Hepatocyte (in vitro differentiated cells): Measurements from ENCODE around the gene WDR35. TPM values are rescaled to one million over a fixed set of nuclear protein-coding genes. Genes with fewer than 3 reads are reported as not detected.
A peak's percentile ranks its signal among the peaks of the same experiment; 100 is the strongest.

ENCODE experiments used
- DNase-seq: peaks from one replicate; pipeline ENCODE4 v3.0.0-alpha.2; 2016; ENCODE audit warnings: low spot score
- H2AFZ ChIP-seq: fragments of 200-600 bp; sonication (generic); 2 replicates; pipeline ENCODE4 v1.6.0; 2016; ENCODE audit warnings: antibody characterized with exemption, mild to moderate bottlenecking
- H3K27ac ChIP-seq: fragments of 200-600 bp; sonication (generic); 2 replicates; pipeline ENCODE4 v1.5.1; 2016; ENCODE audit warnings: mild to moderate bottlenecking
- H3K27me3 ChIP-seq: fragments of 200-600 bp; sonication (generic); 2 replicates; pipeline ENCODE4 v1.6.1; 2016
- H3K36me3 ChIP-seq: fragments of 200-600 bp; sonication (generic); replicated peaks from 2 replicates; pipeline ENCODE4 v1.5.1; 2016; ENCODE audit warnings: low read depth; ENCODE audit not compliant: insufficient read depth
- H3K4me1 ChIP-seq: fragments of 200-600 bp; sonication (generic); 2 replicates; pipeline ENCODE4 v1.5.1; 2016; ENCODE audit warnings: mild to moderate bottlenecking, moderate library complexity; ENCODE audit not compliant: insufficient read depth
- H3K4me2 ChIP-seq: fragments of 200-600 bp; sonication (generic); 2 replicates; pipeline ENCODE4 v1.6.0; 2016
- H3K4me3 ChIP-seq: fragments of 200-600 bp; sonication (generic); 2 replicates; pipeline ENCODE4 v1.5.1; 2016; ENCODE audit warnings: mild to moderate bottlenecking
- H3K79me2 ChIP-seq: fragments of 200-600 bp; sonication (generic); 2 replicates; pipeline ENCODE4 v1.6.0; 2017; ENCODE audit warnings: mild to moderate bottlenecking
- H3K9me2 ChIP-seq: fragments of 200-600 bp; sonication (generic); replicated peaks from 2 replicates; pipeline ENCODE4 v1.6.0; 2017; ENCODE audit warnings: mild to moderate bottlenecking; ENCODE audit not compliant: insufficient read depth
- H3K9me3 ChIP-seq: fragments of 200-600 bp; sonication (generic); 2 replicates; pipeline ENCODE4 v1.5.1; 2016; ENCODE audit warnings: low read depth, mild to moderate bottlenecking
- H4K20me1 ChIP-seq: fragments of 200-600 bp; sonication (generic); 2 replicates; pipeline ENCODE4 v1.6.0; 2016; ENCODE audit warnings: mild to moderate bottlenecking; ENCODE audit not compliant: insufficient read depth, poor library complexity, severe bottlenecking
- EZH2 ChIP-seq: fragments of 200-600 bp; sonication (generic); IDR thresholded peaks from 2 replicates; pipeline ENCODE4 v1.6.1; 2016; ENCODE audit warnings: antibody characterized with exemption, mild to moderate bottlenecking, borderline replicate concordance
- EZH2phosphoT487 ChIP-seq: fragments of 200-600 bp; sonication (generic); IDR thresholded peaks from one replicate; pipeline ENCODE4 v1.6.1; 2018; ENCODE audit warnings: antibody characterized with exemption, mild to moderate bottlenecking, low read depth, moderate library complexity; ENCODE audit not compliant: unreplicated experiment, severe bottlenecking
- WGBS: methylation state at CpG from one replicate; pipeline ENCODE4 v1.1.6; 2016; ENCODE audit warnings: low lambda C conversion rate; ENCODE audit errors: missing lambda C conversion rate; 5-methylcytosine and 5-hydroxymethylcytosine counted together
- polyA plus RNA-seq: library from polyadenylated mRNA; unstranded; fragments of >200 nt; fragmentation: Nextera tagmentation; extraction: Ambion mirVana; gene quantifications from 2 replicates; pipeline ENCODE4 v1.2.1, GENCODE V29; 2016
- total RNA-seq: library from RNA; depleted of rRNA; stranded (reverse); fragments of >200 nt; gene quantifications from 2 replicates; pipeline ENCODE4 v1.2.3, GENCODE V29; 2014
- TF ChIP-seq, protein P1 (sequence below): fragments of 200-600 bp; sonication (generic); IDR thresholded peaks from 2 replicates; pipeline ENCODE4 v1.5.1; 2016; ENCODE audit warnings: antibody characterized with exemption, mild to moderate bottlenecking; ENCODE audit not compliant: poor library complexity

The WDR35 gene
- total and polyA plus RNA-seq, 2 experiments from 2014 or later: 2.0 to 4.6 TPM

DNA sequence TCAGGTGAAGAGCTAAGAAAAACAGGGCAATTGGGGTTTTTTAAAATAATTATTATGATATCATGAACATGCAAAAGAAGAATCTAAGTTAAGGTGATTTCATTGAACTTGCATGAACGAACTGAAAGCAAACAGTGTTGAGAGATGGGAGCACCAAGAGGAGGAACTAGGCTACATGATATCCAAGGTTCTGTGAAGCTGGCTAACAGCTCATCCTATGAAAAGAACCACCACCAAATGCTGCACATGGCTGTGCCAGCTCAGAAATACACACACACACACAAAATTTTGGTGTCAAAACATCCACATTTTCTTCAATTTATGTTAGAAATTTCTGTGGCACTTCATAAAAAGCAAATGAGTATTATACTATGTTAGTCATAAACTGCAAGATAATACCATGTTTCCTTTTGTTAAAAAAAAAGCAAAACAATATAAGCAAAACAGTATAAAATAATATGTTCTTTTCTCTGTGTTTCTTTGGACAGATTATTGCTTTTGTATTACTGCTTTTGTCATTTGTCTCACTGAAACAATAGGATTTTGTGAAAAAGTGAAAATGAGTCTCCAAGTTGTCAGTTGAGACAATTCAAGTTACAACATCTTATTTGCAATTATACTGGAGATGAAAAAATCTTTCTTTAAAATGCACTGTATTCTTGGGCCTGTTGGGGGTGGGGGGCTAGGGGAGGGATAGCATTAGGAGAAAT, 75.5 kb downstream of the WDR35 start:
- 92% methylated on average over 1 of the region's 1 CpG for WGBS
- no peaks in the 10 kb centered on the region for H3K9me2 ChIP-seq
- no peak overlapping the region for H3K4me3 ChIP-seq
- no peaks in the 10 kb centered on the region for H3K27me3 ChIP-seq
- H2AFZ ChIP-seq: no peak overlapping the region
- no peaks in the 10 kb centered on the region for H3K9me3 ChIP-seq
- no peak overlapping the region for H3K4me2 ChIP-seq
- no peaks in the 10 kb centered on the region for H3K4me1 ChIP-seq
- no peak for TF ChIP-seq EZH2phosphoT487
- TF ChIP-seq, protein P1, sequence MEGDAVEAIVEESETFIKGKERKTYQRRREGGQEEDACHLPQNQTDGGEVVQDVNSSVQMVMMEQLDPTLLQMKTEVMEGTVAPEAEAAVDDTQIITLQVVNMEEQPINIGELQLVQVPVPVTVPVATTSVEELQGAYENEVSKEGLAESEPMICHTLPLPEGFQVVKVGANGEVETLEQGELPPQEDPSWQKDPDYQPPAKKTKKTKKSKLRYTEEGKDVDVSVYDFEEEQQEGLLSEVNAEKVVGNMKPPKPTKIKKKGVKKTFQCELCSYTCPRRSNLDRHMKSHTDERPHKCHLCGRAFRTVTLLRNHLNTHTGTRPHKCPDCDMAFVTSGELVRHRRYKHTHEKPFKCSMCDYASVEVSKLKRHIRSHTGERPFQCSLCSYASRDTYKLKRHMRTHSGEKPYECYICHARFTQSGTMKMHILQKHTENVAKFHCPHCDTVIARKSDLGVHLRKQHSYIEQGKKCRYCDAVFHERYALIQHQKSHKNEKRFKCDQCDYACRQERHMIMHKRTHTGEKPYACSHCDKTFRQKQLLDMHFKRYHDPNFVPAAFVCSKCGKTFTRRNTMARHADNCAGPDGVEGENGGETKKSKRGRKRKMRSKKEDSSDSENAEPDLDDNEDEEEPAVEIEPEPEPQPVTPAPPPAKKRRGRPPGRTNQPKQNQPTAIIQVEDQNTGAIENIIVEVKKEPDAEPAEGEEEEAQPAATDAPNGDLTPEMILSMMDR: no peak
- H3K27ac ChIP-seq: no peak overlapping the region
- no peaks in the 10 kb centered on the region for H3K79me2 ChIP-seq
- no peaks in the 10 kb centered on the region for H4K20me1 ChIP-seq
- DNase-seq: no peak
- H3K36me3 ChIP-seq: no peaks in the 10 kb centered on the region

GRCh38 chr2:19911808-19912509, 77.9 kb downstream of the WDR35 start:
- no peaks in the 10 kb centered on the region for H3K9me2 ChIP-seq
- no peaks in the 10 kb centered on the region for H3K9me3 ChIP-seq
- H4K20me1 ChIP-seq: no peaks in the 10 kb centered on the region
- WGBS: 86% methylated on average over 9 of the region's 9 CpGs
- TF ChIP-seq EZH2 (no peak), EZH2phosphoT487 (no peak)
- TF ChIP-seq, protein P1: no peak
- H3K27ac ChIP-seq: no peak overlapping the region
- no peak overlapping the region for H2AFZ ChIP-seq
- no peaks in the 10 kb centered on the region for H3K79me2 ChIP-seq
- no peaks in the 10 kb centered on the region for H3K27me3 ChIP-seq
- H3K4me2 ChIP-seq: no peak overlapping the region
- no peak for DNase-seq
- no peaks in the 10 kb centered on the region for H3K4me1 ChIP-seq
- H3K36me3 ChIP-seq: no peaks in the 10 kb centered on the region
- H3K4me3 ChIP-seq: no peak overlapping the region

DNA sequence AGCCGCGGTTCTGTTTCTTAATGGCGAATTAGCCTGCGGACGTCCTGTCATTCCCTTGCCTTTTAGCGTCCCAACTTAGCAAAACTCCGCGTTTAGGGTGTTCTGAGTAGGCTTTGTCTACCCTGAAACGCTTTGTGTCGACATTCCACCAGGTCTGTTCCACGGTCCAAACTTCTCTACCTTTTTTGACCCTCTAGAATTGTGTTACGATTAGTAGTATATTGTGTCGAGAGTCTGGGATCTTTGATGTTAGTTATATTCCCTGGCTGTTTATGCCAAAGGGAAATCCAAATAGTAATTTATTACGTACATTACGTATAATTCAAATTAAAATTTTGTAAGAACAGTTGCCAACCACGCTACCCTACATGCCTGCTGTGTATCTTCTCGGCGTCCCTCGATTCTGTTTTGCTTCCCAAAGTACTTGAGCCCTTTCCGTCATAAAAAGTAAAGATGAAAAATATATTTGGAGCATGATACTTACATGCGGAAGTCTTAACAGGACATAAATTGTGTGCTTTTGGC, 87.6 kb downstream of the WDR35 start:
- H3K36me3 ChIP-seq: no peaks in the 10 kb centered on the region
- 6% methylated on average over 21 of the region's 21 CpGs for WGBS

More for the DNA sequence above, 87.6 kb downstream of the WDR35 start:
- Histone ChIP-seq H3K4me2 (peak overlapping the region; percentile 81), H3K79me2 (peaks cover 41% of the 10 kb centered on the region), H3K27ac (peak overlapping the region; percentile 96), H3K27me3 (no peaks in the 10 kb centered on the region), H3K9me2 (no peaks in the 10 kb centered on the region), H3K9me3 (no peaks in the 10 kb centered on the region), H2AFZ (peak overlapping the region; percentile 94), H3K4me3 (peak overlapping the region; percentile 87), H4K20me1 (peaks cover 9% of the 10 kb centered on the region), H3K4me1 (peaks cover 17% of the 10 kb centered on the region)
- no peak for DNase-seq
- TF ChIP-seq EZH2phosphoT487: no peak
- TF ChIP-seq, protein P1: no peak
- no peak for TF ChIP-seq EZH2
